Aorta (tissue), 5 donors: Measurements from ENCODE around the gene ATG5. TPM values are rescaled to one million over a fixed set of nuclear protein-coding genes. Genes with fewer than 3 reads are reported as not detected.

ENCODE experiments used
- ATAC-seq: fragments of 200-7000 bp; cut with Tn5 transposase; one replicate; pipeline ENCODE4 v1.9.1; 2022; ENCODE audit warnings: moderate library complexity; ENCODE audit not compliant: low FRiP score
- DNase-seq, 2 donors: peaks; one replicate each; pipeline ENCODE4 v3.0.0-alpha.2; 2020
- H3K27ac ChIP-seq, 2 donors: one replicate each; pipeline ENCODE4 v1.5.1; 2013; ENCODE audit warnings: low read length in 2 of 2, mild to moderate bottlenecking in 2 of 2, moderate library complexity in 2 of 2, control low read depth in 1 of 2, inconsistent platforms in 1 of 2, low read depth in 1 of 2
- H3K27me3 ChIP-seq, 2 donors: one replicate each; pipeline ENCODE4 v1.6.1; 2013; ENCODE audit warnings: control low read depth in 1 of 2, low read length in 1 of 2, mild to moderate bottlenecking in 1 of 2, moderate library complexity in 1 of 2; ENCODE audit not compliant: insufficient read depth in 2 of 2, control insufficient read depth in 1 of 2
- H3K36me3 ChIP-seq, 2 donors: one replicate each; pipeline ENCODE4 v1.6.1; 2013; ENCODE audit warnings: control low read depth in 1 of 2, low read length in 1 of 2, mild to moderate bottlenecking in 1 of 2; ENCODE audit not compliant: insufficient read depth in 2 of 2, control insufficient read depth in 1 of 2
- H3K4me1 ChIP-seq, 2 donors: one replicate each; pipeline ENCODE4 v1.6.1; 2013; ENCODE audit warnings: low read length in 2 of 2, control low read depth in 1 of 2, mild to moderate bottlenecking in 1 of 2, moderate library complexity in 1 of 2; ENCODE audit not compliant: insufficient read depth in 2 of 2, control insufficient read depth in 1 of 2
- H3K4me3 ChIP-seq, 2 donors: one replicate each; pipeline ENCODE4 v1.5.1; 2013; ENCODE audit warnings: low read length in 2 of 2, control low read depth in 1 of 2, mild to moderate bottlenecking in 1 of 2
- H3K9me3 ChIP-seq: one replicate; pipeline ENCODE4 v1.6.1; 2013; ENCODE audit warnings: mild to moderate bottlenecking, low read length; ENCODE audit not compliant: control insufficient read depth
- WGBS, 2 donors: extraction: QIAGEN DNeasy Blood & Tissue Kit; methylation state at CpG; one replicate each; pipeline ENCODE4 v1.1.7; 2013; 5-methylcytosine and 5-hydroxymethylcytosine counted together
- intact Hi-C, 2 donors: fragments of 100-400 bp; cut with DNase I; formaldehyde crosslinking; loops; one replicate each; pipeline versions ENCODE4 v1.14.2 to v1.15.0; 2022
- polyA plus RNA-seq, 2 donors: library from polyadenylated mRNA; stranded (reverse); fragments of 200-250 nt; gene quantifications; one replicate each; pipeline ENCODE4 v1.2.3, GENCODE V29; 2013
- total RNA-seq, 2 donors: library from RNA; stranded (reverse); fragmentation: NEBNext Ultra II Directional; extraction: Animal tissue kit (Norgen Biotek cat#: 25700); gene quantifications; one replicate each; pipeline ENCODE4 v1.2.1, GENCODE V29; 2021
- donor health status: healthy with polysubstance abuse.
- donor health status: Bipolar disorder and iron deficiency.
- donor health status: DM: no; HTN: no; CAD: no.
- donor health status: DM: no; HTN: no; CAD: no.
- donor health status: DM: yes; HTN: yes; CAD: no.

ATG5 gene
- total and polyA plus RNA-seq, 4 donors = 17.5 to 34.6 (median 29.0) TPM

GRCh38 chr6:106141441-106142237, 183.9 kb downstream of the ATG5 start:
- ATAC-seq (no peak), DNase-seq (no peak)
- peaks cover 0 to 3% of the 10 kb centered on the region in 2 donors for H3K27me3 ChIP-seq
- no peaks in the 10 kb centered on the region for H3K36me3 ChIP-seq
- no peaks in the 10 kb centered on the region for H3K4me1 ChIP-seq
- intact Hi-C loops = no loop called here
- 69 to 71% methylated on average over 9 of the region's 9 CpGs for WGBS, 2 donors
- no peaks in the 10 kb centered on the region for H3K9me3 ChIP-seq
- no peak overlapping the region for H3K27ac ChIP-seq
- no peak overlapping the region for H3K4me3 ChIP-seq

- 64 to 70% methylated on average over 6 of the region's 6 CpGs for WGBS, 2 donors
- Histone ChIP-seq H3K9me3 (no peaks in the 10 kb centered on the region), H3K27me3 (peaks cover 0 to 2% of the 10 kb centered on the region in 2 donors), H3K4me3 (no peak overlapping the region), H3K36me3 (no peaks in the 10 kb centered on the region), H3K4me1 (no peaks in the 10 kb centered on the region), H3K27ac (no peak overlapping the region)
- ATAC-seq (no peak), DNase-seq (no peak)
- intact Hi-C loops = no loop called here
Observed at GRCh38 chr6:106138151-106138550, 187.4 kb downstream of the ATG5 start.

GRCh38 chr6:106136845-106137244, 188.7 kb downstream of the ATG5 start:
- Histone ChIP-seq H3K36me3 (no peaks in the 10 kb centered on the region), H3K4me1 (no peaks in the 10 kb centered on the region), H3K27ac (no peak overlapping the region), H3K27me3 (peaks cover 0 to 2% of the 10 kb centered on the region in 2 donors), H3K9me3 (no peaks in the 10 kb centered on the region), H3K4me3 (no peak overlapping the region)
- 94 to 95% methylated on average over 5 of the region's 5 CpGs for WGBS, 2 donors
- DNase-seq (no peak), ATAC-seq (no peak)
- intact Hi-C loops = no loop called here

GRCh38 chr6:106135911-106136571, 189.5 kb downstream of the ATG5 start:
- Histone ChIP-seq H3K36me3 (no peaks in the 10 kb centered on the region), H3K4me3 (no peak overlapping the region), H3K27me3 (peaks cover 0 to 2% of the 10 kb centered on the region in 2 donors), H3K9me3 (no peaks in the 10 kb centered on the region), H3K4me1 (no peaks in the 10 kb centered on the region), H3K27ac (no peak overlapping the region)
- intact Hi-C loops = no loop called here
- 89 to 92% methylated on average over 15 to 16 of the region's 16 CpGs for WGBS, 2 donors
- ATAC-seq (no peak), DNase-seq (no peak)

GRCh38 chr6:106134906-106135634, 190.5 kb downstream of the ATG5 start:
- no peak for DNase-seq
- H3K27ac ChIP-seq = no peak overlapping the region
- H3K4me3 ChIP-seq = no peak overlapping the region
- WGBS, 2 donors = 51% methylated on average over 18 of the region's 18 CpGs
- no peaks in the 10 kb centered on the region for H3K4me1 ChIP-seq
- intact Hi-C loops = no loop called here
- no peaks in the 10 kb centered on the region for H3K9me3 ChIP-seq
- no peak for ATAC-seq
- peaks cover 0 to 2% of the 10 kb centered on the region in 2 donors for H3K27me3 ChIP-seq
- H3K36me3 ChIP-seq = no peaks in the 10 kb centered on the region

Other genes starting within 250 kb of the ATG5 start
- gene PRDM1, start 239.4 kb downstream of the ATG5 start, total RNA-seq = 10 to 100 TPM in 1 of 2 donors, 1 to 10 TPM in 1; 6.0 to 10.5 TPM
- 1 to 10 TPM in 1 of 2 donors, under 1 TPM in 1; 0.23 to 1.0 TPM for gene PRDM1, start 239.4 kb downstream of the ATG5 start, polyA plus RNA-seq
- 10 to 100 TPM in 1 of 2 donors, 1 to 10 TPM in 1; 6.2 to 12.7 TPM for gene CRYBG1, start 35.0 kb upstream of the ATG5 start, total RNA-seq
- 1 to 10 TPM in 1 of 2 donors, under 1 TPM in 1; 0.41 to 5.4 TPM for gene CRYBG1, start 35.0 kb upstream of the ATG5 start, polyA plus RNA-seq